Calu3 (cell line): Measurements from ENCODE around the gene PHF23. TPM values are rescaled to one million over a fixed set of nuclear protein-coding genes. Genes with fewer than 3 reads are reported as not detected.
A peak's percentile ranks its signal among the peaks of the same experiment; 100 is the strongest.

ENCODE experiments used
- BruUV-seq: library from RNA; stranded (reverse); fragments of 400-500 nt; replicated peaks from 2 replicates; lab custom pipeline; 2021; lab: Mats Ljungman, UMichigan
- CTCF ChIA-PET: fragments of 300-600 bp; sonication (Branson Sonifier 250); formaldehyde crosslinking; loops from one replicate; lab custom pipeline; 2022; ENCODE audit warnings: antibody characterized with exemption; lab: Charles Lee
- DNase-seq: peaks from one replicate; pipeline ENCODE4 v3.0.0; 2022
- H3K27ac Mint-ChIP-seq: one replicate; pipeline ENCODE4 v1.8.0; 2022; ENCODE audit warnings: mixed read lengths; ENCODE audit not compliant: unreplicated experiment
- H3K27me3 Mint-ChIP-seq: one replicate; pipeline ENCODE4 v1.8.0; 2022; ENCODE audit warnings: mixed read lengths; ENCODE audit not compliant: unreplicated experiment
- H3K36me3 Mint-ChIP-seq: one replicate; pipeline ENCODE4 v1.8.0; 2022; ENCODE audit warnings: mild to moderate bottlenecking, moderate library complexity, mixed read lengths; ENCODE audit not compliant: insufficient read depth, unreplicated experiment
- H3K4me1 Mint-ChIP-seq: one replicate; pipeline ENCODE4 v1.8.0; 2022; ENCODE audit warnings: mild to moderate bottlenecking, low read depth, mixed read lengths; ENCODE audit not compliant: unreplicated experiment
- H3K4me3 Mint-ChIP-seq: one replicate; pipeline ENCODE4 v1.8.0; 2022; ENCODE audit warnings: mild to moderate bottlenecking, low read depth, moderate library complexity, mixed read lengths; ENCODE audit not compliant: unreplicated experiment
- H3K9me3 Mint-ChIP-seq: one replicate; pipeline ENCODE4 v1.8.0; 2022; ENCODE audit warnings: low read depth, mixed read lengths; ENCODE audit not compliant: unreplicated experiment
- intact Hi-C: fragments of 100-400 bp; cut with micrococcal nuclease; formaldehyde crosslinking; loops from one replicate; pipeline ENCODE4 v1.10.0; 2022; ENCODE audit not compliant: unreplicated experiment
- total RNA-seq: library from RNA; stranded (reverse); gene quantifications from 2 replicates; pipeline ENCODE4 v1.2.3, GENCODE V29; 2022
- TF ChIP-seq, protein P1 (sequence below): fragments of 200-600 bp; IDR thresholded peaks from one replicate; pipeline ENCODE4 v1.8.0; 2022; ENCODE audit warnings: antibody characterized with exemption; ENCODE audit not compliant: unreplicated experiment

The PHF23 gene
- total RNA-seq, 1 experiment from 2014 or later = 30.2 TPM

GRCh38 chr17:7251661-7252175 is 12.5 kb upstream of the PHF23 start, which contains the start of gene CTDNEP1:
CTDNEP1 (minus strand) TSS chr17:7251734; CDS start chr17:7251296, 438 bp downstream.
- intact Hi-C loops = no loop called here
- DNase-seq = peak; percentile 95
- Mint-ChIP-seq H3K27ac (peak within 1 kb of the TSS; percentile 84), H3K36me3 (peaks cover 76% of the 10 kb centered on the region), H3K4me1 (peaks cover 27% of the 10 kb centered on the region), H3K4me3 (peak within 1 kb of the TSS; percentile 73), H3K27me3 (no peaks in the 10 kb centered on the region), H3K9me3 (no peaks in the 10 kb centered on the region)
- CTCF ChIA-PET = interaction anchor here (0.7 to 1.5 kb wide), 3 partner anchors 9 to 12 kb away, joined by 3 to 5 read pairs (median 5); partner anchors contain the start of genes GABARAP and PHF23
- no TSS peak for BruUV-seq
- TF ChIP-seq, protein P1, sequence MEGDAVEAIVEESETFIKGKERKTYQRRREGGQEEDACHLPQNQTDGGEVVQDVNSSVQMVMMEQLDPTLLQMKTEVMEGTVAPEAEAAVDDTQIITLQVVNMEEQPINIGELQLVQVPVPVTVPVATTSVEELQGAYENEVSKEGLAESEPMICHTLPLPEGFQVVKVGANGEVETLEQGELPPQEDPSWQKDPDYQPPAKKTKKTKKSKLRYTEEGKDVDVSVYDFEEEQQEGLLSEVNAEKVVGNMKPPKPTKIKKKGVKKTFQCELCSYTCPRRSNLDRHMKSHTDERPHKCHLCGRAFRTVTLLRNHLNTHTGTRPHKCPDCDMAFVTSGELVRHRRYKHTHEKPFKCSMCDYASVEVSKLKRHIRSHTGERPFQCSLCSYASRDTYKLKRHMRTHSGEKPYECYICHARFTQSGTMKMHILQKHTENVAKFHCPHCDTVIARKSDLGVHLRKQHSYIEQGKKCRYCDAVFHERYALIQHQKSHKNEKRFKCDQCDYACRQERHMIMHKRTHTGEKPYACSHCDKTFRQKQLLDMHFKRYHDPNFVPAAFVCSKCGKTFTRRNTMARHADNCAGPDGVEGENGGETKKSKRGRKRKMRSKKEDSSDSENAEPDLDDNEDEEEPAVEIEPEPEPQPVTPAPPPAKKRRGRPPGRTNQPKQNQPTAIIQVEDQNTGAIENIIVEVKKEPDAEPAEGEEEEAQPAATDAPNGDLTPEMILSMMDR = no peak

DNA sequence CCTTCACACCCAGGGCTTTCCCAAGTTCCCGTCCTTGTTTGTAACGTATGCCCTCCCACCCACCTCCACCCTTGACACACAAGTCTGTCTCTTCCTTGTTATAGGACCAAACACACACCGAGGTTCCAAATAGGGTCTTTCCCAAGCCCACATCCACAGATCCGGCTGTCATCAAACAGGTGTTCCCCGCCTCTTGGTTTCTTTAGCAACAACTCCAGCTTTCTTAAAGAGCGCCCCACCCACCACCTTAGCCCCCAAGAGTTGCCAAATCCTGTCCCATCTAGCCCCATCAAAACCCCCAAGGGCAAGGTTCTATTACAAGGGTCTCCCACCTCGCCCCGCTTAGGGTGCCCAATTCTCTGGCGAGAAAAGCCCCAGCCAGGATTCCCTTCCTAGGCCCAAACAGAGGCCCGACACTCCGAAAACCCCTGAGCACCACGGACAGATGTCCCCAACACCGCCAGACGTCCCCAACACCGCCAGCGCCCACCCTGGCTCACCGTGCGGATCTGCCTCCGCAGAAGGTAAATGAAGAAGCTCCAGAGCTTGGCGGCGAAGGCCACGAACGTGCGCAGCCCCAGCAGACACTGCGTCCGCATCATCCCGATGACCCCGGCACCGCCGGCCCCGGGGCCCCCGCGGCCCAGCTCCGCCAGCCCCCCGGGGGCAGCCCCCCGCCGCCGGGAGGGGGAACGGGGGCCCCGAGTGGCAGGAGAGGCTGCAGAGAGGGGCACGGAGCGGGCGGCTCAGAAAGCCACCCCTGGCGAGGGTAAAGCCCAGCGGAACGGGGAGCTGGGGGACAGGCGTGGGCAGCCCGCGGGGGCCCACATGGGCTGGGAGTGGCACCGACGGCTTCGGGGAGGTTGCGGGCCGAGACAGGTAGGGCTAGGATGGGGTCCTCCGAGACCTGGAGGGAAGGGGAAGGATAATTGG is 11.7 kb upstream of the PHF23 start:
- no peak for DNase-seq
- TF ChIP-seq, protein P1 = no peak
- CTCF ChIA-PET = interaction anchor here (0.7 to 1.5 kb wide), 3 partner anchors 8 to 11 kb away, joined by 3 to 5 read pairs (median 5); partner anchors contain the start of genes GABARAP and PHF23
- Mint-ChIP-seq H3K4me1 (peaks cover 27% of the 10 kb centered on the region), H3K36me3 (peaks cover 76% of the 10 kb centered on the region), H3K27ac (peak overlapping the region; percentile 84), H3K4me3 (peak overlapping the region; percentile 73), H3K9me3 (no peaks in the 10 kb centered on the region), H3K27me3 (no peaks in the 10 kb centered on the region)
- BruUV-seq = no TSS peak
- intact Hi-C loops = no loop called here

DNA sequence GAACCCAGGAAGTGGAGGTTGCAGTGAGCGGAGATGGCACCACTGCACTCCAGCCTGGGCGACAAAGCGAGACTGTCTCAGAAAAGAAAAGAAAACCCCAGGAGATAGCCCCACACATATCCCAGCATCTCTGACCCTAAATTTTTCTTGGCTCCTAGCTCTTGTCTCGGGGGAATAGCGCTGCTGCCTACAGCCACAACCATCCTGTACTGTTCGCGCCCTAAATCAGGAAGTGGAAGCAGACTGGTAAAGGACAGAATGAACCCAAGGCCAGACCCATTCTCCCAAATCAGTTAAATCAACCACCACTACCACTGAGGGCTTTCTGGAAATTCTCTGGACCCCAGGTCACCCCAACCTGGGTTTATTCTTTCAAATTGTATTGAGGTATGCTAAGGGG is 10.6 kb upstream of the PHF23 start:
- peaks cover 68% of the 10 kb centered on the region for H3K36me3 Mint-ChIP-seq
- no peaks in the 10 kb centered on the region for H3K9me3 Mint-ChIP-seq
- intact Hi-C loops = no loop called here

DNA sequence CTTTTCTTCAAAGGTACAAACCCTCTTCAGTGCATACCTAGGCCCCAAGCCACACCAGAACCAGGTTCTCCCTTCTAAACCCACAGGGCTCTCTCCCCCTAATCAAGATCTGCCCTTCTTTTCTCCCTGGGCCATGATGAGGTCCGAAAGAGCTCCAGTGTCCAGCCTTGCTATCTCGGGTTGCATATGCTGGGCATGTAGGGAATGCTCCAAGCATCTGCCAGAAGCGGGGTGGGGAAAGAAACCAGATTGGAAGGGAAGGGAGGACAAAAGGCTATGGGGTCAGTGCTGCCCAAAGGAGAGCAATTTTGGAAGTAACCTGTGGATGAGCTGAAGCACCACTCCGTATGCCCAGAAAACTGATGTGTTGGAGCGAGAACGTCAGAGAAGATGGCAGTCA is 10.0 kb upstream of the PHF23 start:
- H3K36me3 Mint-ChIP-seq = peaks cover 62% of the 10 kb centered on the region
- BruUV-seq = no TSS peak
- intact Hi-C loops = no loop called here
- H3K27me3 Mint-ChIP-seq = no peaks in the 10 kb centered on the region
- peak overlapping the region; percentile 73 for H3K4me3 Mint-ChIP-seq
- H3K4me1 Mint-ChIP-seq = peaks cover 27% of the 10 kb centered on the region
- no peak for DNase-seq
- H3K27ac Mint-ChIP-seq = peak overlapping the region; percentile 27
- H3K9me3 Mint-ChIP-seq = no peaks in the 10 kb centered on the region
- TF ChIP-seq, protein P1 = no peak
- CTCF ChIA-PET = no interaction called here

More for the DNA sequence above, 10.6 kb upstream of the PHF23 start:
- no TSS peak for BruUV-seq
- TF ChIP-seq, protein P1 = no peak
- Mint-ChIP-seq H3K4me3 (peak overlapping the region; percentile 73), H3K27me3 (no peaks in the 10 kb centered on the region), H3K4me1 (peaks cover 27% of the 10 kb centered on the region), H3K27ac (peak overlapping the region; percentile 84)
- no peak for DNase-seq
- CTCF ChIA-PET = no interaction called here
